ENCODE results near the gene CHMP6.

- TF ChIP-seq, protein P1, sequence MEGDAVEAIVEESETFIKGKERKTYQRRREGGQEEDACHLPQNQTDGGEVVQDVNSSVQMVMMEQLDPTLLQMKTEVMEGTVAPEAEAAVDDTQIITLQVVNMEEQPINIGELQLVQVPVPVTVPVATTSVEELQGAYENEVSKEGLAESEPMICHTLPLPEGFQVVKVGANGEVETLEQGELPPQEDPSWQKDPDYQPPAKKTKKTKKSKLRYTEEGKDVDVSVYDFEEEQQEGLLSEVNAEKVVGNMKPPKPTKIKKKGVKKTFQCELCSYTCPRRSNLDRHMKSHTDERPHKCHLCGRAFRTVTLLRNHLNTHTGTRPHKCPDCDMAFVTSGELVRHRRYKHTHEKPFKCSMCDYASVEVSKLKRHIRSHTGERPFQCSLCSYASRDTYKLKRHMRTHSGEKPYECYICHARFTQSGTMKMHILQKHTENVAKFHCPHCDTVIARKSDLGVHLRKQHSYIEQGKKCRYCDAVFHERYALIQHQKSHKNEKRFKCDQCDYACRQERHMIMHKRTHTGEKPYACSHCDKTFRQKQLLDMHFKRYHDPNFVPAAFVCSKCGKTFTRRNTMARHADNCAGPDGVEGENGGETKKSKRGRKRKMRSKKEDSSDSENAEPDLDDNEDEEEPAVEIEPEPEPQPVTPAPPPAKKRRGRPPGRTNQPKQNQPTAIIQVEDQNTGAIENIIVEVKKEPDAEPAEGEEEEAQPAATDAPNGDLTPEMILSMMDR (conservative IDR thresholded peaks at IDR 0.05) = no peak
- TF ChIP-seq ZFX (IDR thresholded peaks at IDR 0.05) = no peak
Measured at GRCh38 chr17:81013642-81014041, 22.0 kb downstream of the CHMP6 start.
